Measurements from ENCODE around the gene NEK3.

DNA sequence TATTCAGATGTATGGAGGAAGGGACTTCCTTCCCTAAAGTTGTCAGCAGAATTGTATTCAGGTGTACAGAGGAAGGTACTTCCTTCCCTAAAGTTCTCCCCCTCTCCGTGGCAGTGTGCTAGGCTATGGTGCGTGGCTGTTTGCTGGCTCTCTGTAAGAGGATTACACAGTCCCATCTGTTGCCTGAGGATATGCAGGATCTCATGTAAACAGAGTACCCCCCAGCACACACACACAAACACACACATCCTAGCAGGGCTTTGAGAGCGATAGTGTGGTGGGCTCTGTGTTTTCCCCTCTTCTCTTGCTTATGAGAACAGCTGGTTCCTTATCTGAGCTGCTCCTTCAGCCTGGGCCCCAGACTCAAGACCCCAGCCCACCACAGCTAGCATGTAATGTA is 40.8 kb downstream of the NEK3 start:
- TF ChIP-seq, protein P1, sequence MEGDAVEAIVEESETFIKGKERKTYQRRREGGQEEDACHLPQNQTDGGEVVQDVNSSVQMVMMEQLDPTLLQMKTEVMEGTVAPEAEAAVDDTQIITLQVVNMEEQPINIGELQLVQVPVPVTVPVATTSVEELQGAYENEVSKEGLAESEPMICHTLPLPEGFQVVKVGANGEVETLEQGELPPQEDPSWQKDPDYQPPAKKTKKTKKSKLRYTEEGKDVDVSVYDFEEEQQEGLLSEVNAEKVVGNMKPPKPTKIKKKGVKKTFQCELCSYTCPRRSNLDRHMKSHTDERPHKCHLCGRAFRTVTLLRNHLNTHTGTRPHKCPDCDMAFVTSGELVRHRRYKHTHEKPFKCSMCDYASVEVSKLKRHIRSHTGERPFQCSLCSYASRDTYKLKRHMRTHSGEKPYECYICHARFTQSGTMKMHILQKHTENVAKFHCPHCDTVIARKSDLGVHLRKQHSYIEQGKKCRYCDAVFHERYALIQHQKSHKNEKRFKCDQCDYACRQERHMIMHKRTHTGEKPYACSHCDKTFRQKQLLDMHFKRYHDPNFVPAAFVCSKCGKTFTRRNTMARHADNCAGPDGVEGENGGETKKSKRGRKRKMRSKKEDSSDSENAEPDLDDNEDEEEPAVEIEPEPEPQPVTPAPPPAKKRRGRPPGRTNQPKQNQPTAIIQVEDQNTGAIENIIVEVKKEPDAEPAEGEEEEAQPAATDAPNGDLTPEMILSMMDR (IDR thresholded peaks at IDR 0.05; ENCODE audit: low read length): no peak
- TF ChIP-seq EZH2 (IDR thresholded peaks at IDR 0.05; ENCODE audit: borderline replicate concordance, low read length): no peak
